OCI-LY3 (cell line): ENCODE measurements around the gene TBX4.

Source experiments
- H2AFZ ChIP-seq: fragments of 200-600, 300-600 bp; shearing (Covaris generic); 2 replicates; pipeline ENCODE4 v1.6.0; 2014; ENCODE audit warnings: antibody characterized with exemption, low read depth, low read length
- H3K27ac ChIP-seq: fragments of 200-600, 300-600 bp; sonication (generic); 2 replicates; pipeline ENCODE4 v1.5.1; 2014; ENCODE audit warnings: mild to moderate bottlenecking, low read length, moderate library complexity, mixed read lengths
- H3K27me3 ChIP-seq: fragments of 200-600, 300-600 bp; sonication (generic); 2 replicates; pipeline ENCODE4 v1.6.1; 2014; ENCODE audit warnings: low read depth, low read length, mixed read lengths
- H3K36me3 ChIP-seq: fragments of 200-600, 300-600 bp; sonication (generic); replicated peaks from 2 replicates; pipeline ENCODE3; 2014; ENCODE audit warnings: low read depth, low read length, mixed read lengths
- H3K4me1 ChIP-seq: fragments of 300-600, 200-600 bp; sonication (generic); 2 replicates; pipeline ENCODE4 v1.6.1; 2014; ENCODE audit warnings: low read length, mixed read lengths
- H3K4me2 ChIP-seq: fragments of 200-600, 300-600 bp; sonication (generic); 2 replicates; pipeline ENCODE4 v1.6.1; 2014; ENCODE audit warnings: low read length, mixed read lengths
- H3K4me3 ChIP-seq: fragments of 300-600, 200-600 bp; sonication (generic); 2 replicates; pipeline ENCODE4 v1.5.1; 2014; ENCODE audit warnings: antibody characterized with exemption, mild to moderate bottlenecking, low read length, moderate library complexity
- H3K79me2 ChIP-seq: fragments of 300-600, 200-600 bp; shearing (Covaris generic); 2 replicates; pipeline ENCODE4 v1.6.1; 2014; ENCODE audit warnings: mild to moderate bottlenecking, low read length, mixed read lengths
- H3K9ac ChIP-seq: fragments of 300-600, 200-600 bp; shearing (Covaris generic); 2 replicates; pipeline ENCODE4 v1.6.0; 2014; ENCODE audit warnings: mild to moderate bottlenecking, low read length, moderate library complexity
- H3K9me3 ChIP-seq: fragments of 200-600, 300-600 bp; shearing (Covaris generic); 2 replicates; pipeline ENCODE4 v1.6.1; 2014; ENCODE audit warnings: low read length, mixed read lengths; ENCODE audit not compliant: insufficient read depth
- H4K20me1 ChIP-seq: fragments of 200-600, 300-600 bp; sonication (generic); 2 replicates; pipeline ENCODE4 v1.6.1; 2016; ENCODE audit warnings: low read length, mixed read lengths; ENCODE audit not compliant: insufficient read depth
- CTCF ChIP-seq: fragments of 200-600, 300-600 bp; sonication (generic); IDR thresholded peaks from 2 replicates; pipeline ENCODE4 v1.5.1; 2014; ENCODE audit warnings: antibody characterized with exemption, low read length, low read depth
- EZH2phosphoT487 ChIP-seq: fragments of 200-600 bp; shearing (Covaris generic); IDR thresholded peaks from 2 replicates; pipeline ENCODE4 v1.6.1; 2018; ENCODE audit warnings: antibody characterized with exemption, mixed run types, low read depth

TBX4 gene

GRCh38 chr17:61475726-61476125, 23.5 kb downstream of the TBX4 start:
- Histone ChIP-seq H3K4me1 (no peaks in the 10 kb centered on the region), H3K9me3 (no peaks in the 10 kb centered on the region), H3K27me3 (no peaks in the 10 kb centered on the region), H3K36me3 (no peaks in the 10 kb centered on the region), H3K4me2 (no peak overlapping the region), H3K27ac (no peak overlapping the region), H3K9ac (no peak overlapping the region), H2AFZ (no peak overlapping the region), H3K4me3 (no peak overlapping the region), H3K79me2 (no peaks in the 10 kb centered on the region), H4K20me1 (no peaks in the 10 kb centered on the region)
- TF ChIP-seq CTCF: no peak
- TF ChIP-seq EZH2phosphoT487: no peak

- no peak overlapping the region for H2AFZ ChIP-seq
- H4K20me1 ChIP-seq: no peaks in the 10 kb centered on the region
- no peak overlapping the region for H3K4me3 ChIP-seq
- H3K9me3 ChIP-seq: no peaks in the 10 kb centered on the region
- no peaks in the 10 kb centered on the region for H3K27me3 ChIP-seq
- H3K79me2 ChIP-seq: no peaks in the 10 kb centered on the region
- no peaks in the 10 kb centered on the region for H3K36me3 ChIP-seq
- TF ChIP-seq EZH2phosphoT487 (no peak), CTCF (no peak)
- no peak overlapping the region for H3K4me2 ChIP-seq
- H3K27ac ChIP-seq: no peak overlapping the region
- no peak overlapping the region for H3K9ac ChIP-seq
- no peaks in the 10 kb centered on the region for H3K4me1 ChIP-seq
These were observed 24.4 kb downstream of the TBX4 start for GRCh38 chr17:61476476-61477203.

GRCh38 chr17:61477204-61477834, 25.1 kb downstream of the TBX4 start:
- Histone ChIP-seq H4K20me1 (no peaks in the 10 kb centered on the region), H3K4me3 (no peak overlapping the region), H3K27ac (no peak overlapping the region), H3K9ac (no peak overlapping the region), H3K9me3 (no peaks in the 10 kb centered on the region), H3K4me2 (no peak overlapping the region), H3K79me2 (no peaks in the 10 kb centered on the region), H3K36me3 (no peaks in the 10 kb centered on the region), H3K4me1 (no peaks in the 10 kb centered on the region), H2AFZ (no peak overlapping the region), H3K27me3 (no peaks in the 10 kb centered on the region)
- TF ChIP-seq EZH2phosphoT487 (no peak), CTCF (no peak)

GRCh38 chr17:61478026-61478789, 26.0 kb downstream of the TBX4 start:
- no peak overlapping the region for H3K9ac ChIP-seq
- H3K27ac ChIP-seq: no peak overlapping the region
- no peaks in the 10 kb centered on the region for H3K36me3 ChIP-seq
- no peaks in the 10 kb centered on the region for H3K4me1 ChIP-seq
- no peak overlapping the region for H2AFZ ChIP-seq
- H3K4me3 ChIP-seq: no peak overlapping the region
- H3K79me2 ChIP-seq: no peaks in the 10 kb centered on the region
- H4K20me1 ChIP-seq: no peaks in the 10 kb centered on the region
- no peaks in the 10 kb centered on the region for H3K9me3 ChIP-seq
- H3K4me2 ChIP-seq: no peak overlapping the region
- H3K27me3 ChIP-seq: no peaks in the 10 kb centered on the region
- TF ChIP-seq EZH2phosphoT487: no peak
- TF ChIP-seq CTCF: no peak
